GM10847 (cell line): ENCODE measurements around the gene HDAC5.

Experiments
- POLR2A ChIP-seq: IDR thresholded peaks from 2 replicates; pipeline ENCODE4 v1.6.1; 2011; ENCODE audit not compliant: insufficient read length; ENCODE audit errors: extremely low read depth

Gene HDAC5

DNA sequence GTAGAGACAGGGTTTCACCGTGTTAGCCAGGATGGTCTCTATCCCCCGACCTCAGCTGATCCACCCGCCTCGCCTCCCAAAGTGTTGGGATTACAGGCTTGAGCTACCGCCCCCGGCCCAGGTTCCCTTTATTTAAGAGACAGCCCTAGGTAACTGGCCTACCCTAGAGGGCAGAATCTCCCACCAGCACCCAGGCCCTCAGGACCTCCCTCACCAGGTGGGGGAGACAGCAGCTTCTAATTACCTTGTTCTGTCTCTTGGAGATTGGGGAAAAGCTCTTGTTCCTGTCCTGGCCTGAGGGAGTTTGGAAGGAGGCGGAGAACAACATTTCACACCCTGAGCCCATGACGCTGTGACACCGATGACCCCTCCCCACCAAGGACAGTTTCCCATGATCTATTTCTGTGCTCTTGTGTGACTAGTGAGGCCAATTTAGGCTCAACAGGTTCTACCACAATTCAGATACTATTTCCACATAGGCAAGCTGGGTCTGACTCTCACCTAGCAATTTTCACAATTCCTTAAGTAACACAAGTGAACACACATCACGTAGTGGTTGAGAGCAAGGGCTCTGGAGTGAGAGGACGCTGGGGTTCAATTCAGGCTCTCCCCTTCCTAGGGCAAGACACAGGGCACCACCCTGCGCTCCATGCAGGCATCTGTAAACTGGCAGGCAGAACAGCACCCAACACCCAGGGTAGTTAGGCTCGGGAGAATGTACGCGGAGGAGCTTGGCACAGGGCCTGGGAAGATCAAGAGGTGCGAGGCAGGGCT, 20.4 kb downstream of the HDAC5 start:
- TF ChIP-seq POLR2A = no peak

GRCh38 chr17:44097110-44097958, 26.1 kb downstream of the HDAC5 start:
- no peak for TF ChIP-seq POLR2A

DNA sequence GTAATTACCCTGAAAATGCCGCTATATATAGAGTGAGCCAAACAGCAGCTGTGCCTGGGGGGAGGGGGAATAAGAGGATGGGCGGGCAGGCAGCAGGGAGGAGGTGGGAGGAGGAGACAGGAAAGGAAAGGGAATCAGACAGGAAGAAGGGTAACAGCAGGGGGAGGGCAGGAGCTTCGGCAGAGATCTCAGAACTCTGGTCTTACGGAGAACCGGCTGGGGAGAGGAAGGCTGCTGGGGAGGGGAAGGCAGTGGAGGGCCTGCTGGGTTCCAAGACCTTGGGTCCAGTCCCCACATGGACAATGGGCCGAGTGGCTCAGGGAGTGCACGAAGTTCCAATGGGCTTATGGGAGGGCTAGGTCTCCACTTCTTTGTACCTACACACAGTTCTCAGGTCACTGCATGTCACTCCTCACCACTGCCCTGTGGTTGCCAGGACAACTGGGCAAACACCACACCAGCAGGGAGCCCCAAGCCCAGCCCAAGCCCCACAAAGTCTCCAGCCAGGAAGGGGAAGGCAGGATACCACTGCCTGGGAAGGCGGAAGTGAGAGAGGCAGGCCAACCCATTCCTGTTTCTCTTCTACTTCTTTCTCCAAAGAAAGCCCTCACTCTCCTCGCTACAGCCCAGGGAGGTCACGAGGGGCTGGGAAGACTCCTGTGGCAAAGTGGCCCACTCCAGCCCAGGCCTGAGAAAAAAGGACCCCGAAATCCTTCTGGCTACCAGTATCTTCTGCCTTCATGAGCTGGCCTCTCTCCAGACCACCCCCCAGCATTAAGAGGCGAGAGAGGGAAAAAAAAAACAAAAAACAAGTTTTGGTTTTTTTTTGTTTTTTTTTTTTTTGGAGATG, 27.6 kb downstream of the HDAC5 start:
- TF ChIP-seq POLR2A = no peak

DNA sequence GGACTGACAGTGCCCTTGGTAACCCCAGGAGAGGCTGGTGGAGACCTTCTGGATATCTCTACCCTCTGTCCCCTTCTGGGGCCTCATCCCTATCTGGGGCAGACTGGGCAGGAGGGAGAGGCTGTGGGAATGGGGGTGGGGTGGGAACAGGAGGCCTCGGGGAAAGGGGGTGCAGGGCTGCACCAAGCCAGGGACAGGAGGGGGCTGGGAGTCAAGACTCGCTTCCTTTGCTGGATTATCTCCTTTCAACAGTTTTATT, 28.1 kb downstream of the HDAC5 start:
- no peak for TF ChIP-seq POLR2A

- TF ChIP-seq POLR2A = no peak
These were observed 28.6 kb downstream of the HDAC5 start for GRCh38 chr17:44094701-44095387.

DNA sequence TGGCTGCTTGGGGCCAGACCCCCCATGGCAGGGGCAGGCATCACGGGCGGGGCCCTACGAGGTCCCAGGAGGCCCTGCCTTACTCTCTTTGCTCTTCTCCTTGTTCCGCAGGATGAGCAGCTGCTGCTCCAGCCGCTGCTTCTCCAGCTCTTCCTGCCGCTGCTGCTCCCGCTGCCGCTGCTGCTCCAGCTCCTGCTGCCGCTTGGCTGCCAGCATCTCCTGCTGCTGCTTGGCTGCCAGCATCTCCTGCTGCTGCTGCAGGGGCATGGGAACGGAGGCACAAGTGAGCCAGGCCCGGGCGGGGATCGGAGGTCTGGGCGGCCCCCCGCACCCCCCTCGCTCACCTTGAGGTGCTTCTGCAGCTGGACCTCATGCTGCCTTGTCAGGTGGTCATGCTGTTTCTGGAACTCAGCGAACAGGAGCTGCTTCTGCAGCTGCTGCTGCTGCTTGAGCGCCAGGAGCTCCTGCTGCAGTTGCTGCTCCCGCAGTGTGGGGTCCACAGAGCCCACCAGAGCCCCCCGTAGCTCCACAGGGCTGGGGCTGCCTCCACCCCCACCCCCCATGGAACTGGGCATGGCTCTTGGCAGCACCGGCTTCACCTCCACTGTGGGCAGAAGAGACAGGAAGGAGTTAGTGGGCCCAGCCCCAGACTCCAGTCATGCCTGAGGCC, 30.1 kb downstream of the HDAC5 start:
- TF ChIP-seq POLR2A = no peak

DNA sequence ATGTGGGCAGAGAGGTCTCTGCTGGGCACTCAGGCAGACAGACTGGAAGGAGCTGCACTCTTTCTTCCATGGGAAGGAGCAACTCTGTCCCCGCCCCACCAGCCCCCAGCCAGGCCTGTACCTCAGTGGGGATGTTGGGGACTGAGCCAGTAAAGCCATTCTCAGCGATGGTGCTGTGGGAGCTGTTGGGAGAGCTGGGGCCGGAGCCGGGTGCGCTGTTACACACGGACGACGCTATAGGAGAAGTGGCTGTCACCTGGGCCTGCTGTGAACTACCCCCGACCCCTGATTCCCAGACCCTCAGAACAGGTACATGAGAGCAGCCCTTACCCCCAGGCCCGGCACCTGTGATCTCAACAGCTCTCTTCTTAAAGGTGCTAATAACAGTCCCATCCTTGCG, 31.4 kb downstream of the HDAC5 start:
- TF ChIP-seq POLR2A = no peak

DNA sequence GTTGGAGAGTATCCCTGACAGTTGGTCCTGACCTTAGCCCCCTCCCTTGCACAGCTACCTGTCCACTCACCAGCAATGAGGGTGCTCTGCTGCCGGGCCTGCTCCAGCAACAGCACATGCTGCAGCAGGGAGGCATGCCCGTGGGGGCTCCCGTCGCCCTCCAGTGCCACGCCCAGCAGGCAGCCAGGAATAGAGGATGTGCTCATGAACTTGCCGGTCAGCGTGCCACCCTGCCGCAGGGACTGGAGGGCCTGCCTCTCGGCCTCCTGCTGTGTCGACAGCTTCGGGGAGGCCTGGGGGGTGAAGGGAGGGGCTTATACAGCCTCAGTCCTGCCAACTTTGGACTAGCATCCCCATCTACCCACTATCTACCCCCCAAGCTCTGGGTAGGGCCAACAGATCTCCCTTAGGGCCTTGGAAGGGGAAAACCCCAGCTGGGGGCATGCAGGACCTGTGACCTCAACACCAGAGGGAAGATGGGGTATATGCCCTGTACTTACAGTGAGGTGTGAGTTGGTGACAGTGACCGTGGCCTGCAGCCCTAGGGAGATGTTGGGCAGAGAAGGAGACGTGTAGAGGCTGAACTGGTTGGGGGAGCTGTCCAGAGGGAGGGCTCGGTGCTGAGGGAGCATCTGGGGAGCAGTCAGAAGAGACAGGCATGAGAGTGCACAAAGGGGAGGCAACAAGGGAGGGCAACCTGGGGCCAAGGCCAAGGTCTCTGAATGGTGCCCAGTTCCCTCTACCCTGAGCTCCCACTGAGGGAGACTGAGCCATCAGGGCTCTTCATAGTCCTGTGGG, 32.0 kb downstream of the HDAC5 start:
- no peak for TF ChIP-seq POLR2A

DNA sequence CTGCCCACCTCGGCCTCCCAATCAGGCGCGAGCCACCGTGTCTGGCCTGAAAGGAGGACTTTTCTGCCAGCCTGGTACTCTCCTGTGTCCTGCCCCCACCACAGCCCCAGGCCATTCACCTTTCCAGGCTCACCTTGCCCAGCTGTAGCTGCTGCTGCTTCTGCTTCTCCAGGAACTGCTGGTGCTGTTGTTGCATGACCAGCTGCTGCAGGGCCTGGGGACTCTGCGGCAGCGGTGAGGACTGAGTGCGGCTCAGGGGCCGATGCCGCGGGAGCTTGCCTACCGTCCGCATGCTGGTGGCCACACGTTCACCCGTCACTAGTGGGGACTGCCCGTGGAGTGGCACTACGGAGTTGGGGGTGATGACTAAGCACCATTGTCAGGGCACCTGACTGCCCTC, 35.2 kb downstream of the HDAC5 start:
- no peak for TF ChIP-seq POLR2A

GRCh38 chr17:44087319-44087718, 36.1 kb downstream of the HDAC5 start:
- no peak for TF ChIP-seq POLR2A

DNA sequence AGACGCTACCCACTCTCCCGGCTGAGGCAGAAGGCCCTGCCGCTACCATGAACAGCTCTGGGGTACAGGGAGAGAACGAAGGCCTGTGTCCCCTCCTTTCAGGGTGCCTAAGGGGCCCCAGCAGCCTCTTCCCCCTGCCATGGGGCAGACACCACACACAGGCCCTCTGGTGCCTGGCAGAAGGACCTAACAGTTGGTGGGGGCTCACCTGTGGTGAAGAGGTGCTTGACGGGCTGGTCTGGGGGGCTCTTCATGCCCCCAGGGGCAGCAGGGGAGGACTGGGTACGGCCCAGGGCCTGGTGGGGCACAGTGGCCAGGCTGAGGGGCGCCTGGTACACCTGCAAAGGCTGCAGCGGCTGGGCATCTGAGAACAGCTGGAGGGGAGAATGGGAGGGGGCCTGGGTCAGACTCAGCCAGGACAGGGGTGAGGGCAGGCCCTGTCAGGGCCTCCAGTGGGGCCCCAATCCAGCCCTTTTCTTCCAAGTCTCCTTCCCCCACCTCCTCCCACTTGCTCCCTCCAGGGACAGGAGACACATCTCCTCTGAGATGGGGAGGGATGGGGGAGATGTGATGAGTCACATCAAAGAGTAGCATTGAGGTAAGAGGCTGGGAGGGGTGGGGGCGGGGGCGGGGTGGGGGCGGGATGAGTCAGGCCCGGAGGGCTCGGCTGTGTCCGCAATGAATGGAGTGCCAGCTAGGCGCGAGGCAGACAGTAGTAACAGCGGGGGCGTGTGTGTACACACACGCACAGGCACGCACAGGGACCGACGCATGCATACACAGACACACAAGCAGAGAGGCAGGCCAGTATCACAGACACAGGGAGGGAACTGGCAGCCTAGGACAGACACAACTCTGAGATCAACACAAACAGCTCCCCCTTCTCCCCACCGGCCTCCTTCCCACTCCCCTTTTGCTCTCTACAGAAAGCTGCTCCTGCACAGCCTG, 36.8 kb downstream of the HDAC5 start:
- TF ChIP-seq POLR2A = no peak

DNA sequence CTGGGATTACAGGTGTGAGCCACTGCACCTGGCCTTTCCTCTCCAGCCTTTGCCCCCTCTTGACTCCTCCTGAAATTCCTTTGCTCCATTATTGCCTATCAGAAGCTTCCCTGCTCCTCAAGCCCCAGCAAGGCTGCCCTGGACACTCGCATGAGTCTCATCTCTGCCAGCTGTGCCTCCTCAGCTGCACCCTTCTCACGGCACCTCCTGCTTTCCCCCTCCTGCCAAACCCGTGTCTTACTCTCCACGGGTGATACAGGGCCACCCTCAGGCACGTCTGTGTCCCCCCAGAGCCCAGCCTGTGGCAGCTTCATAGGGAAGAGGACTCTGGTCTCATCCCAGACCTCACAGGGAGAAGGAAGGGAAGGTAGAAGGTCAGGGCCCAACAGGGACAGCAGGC, 37.5 kb downstream of the HDAC5 start:
- TF ChIP-seq POLR2A = no peak

GRCh38 chr17:44084921-44085320, 38.5 kb downstream of the HDAC5 start:
- TF ChIP-seq POLR2A = no peak
